Progenitor cell of endocrine pancreas (in vitro differentiated cells): ENCODE measurements around the gene TRIM15. TPM values are rescaled to one million over a fixed set of nuclear protein-coding genes. Genes with fewer than 3 reads are reported as not detected.

Experiments used
- DNase-seq: peaks from one replicate; pipeline ENCODE4 v3.0.0; 2021; ENCODE audit warnings: low spot score; ENCODE audit not compliant: unreplicated experiment
- H3K27ac Mint-ChIP-seq: 2 replicates; pipeline ENCODE4 v1.8.0; 2021; ENCODE audit warnings: mild to moderate bottlenecking, moderate library complexity, mixed read lengths
- H3K27me3 Mint-ChIP-seq: 2 replicates; pipeline ENCODE4 v1.8.0; 2021; ENCODE audit warnings: mixed read lengths
- H3K36me3 Mint-ChIP-seq: 2 replicates; pipeline ENCODE4 v1.8.0; 2022; ENCODE audit warnings: mixed read lengths; ENCODE audit not compliant: insufficient read depth
- H3K4me1 Mint-ChIP-seq: 2 replicates; pipeline ENCODE4 v1.8.0; 2021; ENCODE audit warnings: low read depth, mixed read lengths
- H3K4me3 Mint-ChIP-seq: 2 replicates; pipeline ENCODE4 v1.8.0; 2021; ENCODE audit warnings: low read depth, mild to moderate bottlenecking, moderate library complexity, mixed read lengths
- H3K9me3 Mint-ChIP-seq: 2 replicates; pipeline ENCODE4 v1.8.0; 2021; ENCODE audit warnings: low read depth, mixed read lengths
- total RNA-seq: library from RNA; stranded (reverse); gene quantifications from 2 replicates; pipeline ENCODE4 v1.2.1, GENCODE V29; 2021
- TF ChIP-seq, protein P1 (sequence below): fragments of 200-600 bp; sonication (generic); IDR thresholded peaks from one replicate; pipeline ENCODE4 v1.5.0; 2021; ENCODE audit warnings: antibody characterized with exemption, mild to moderate bottlenecking; ENCODE audit not compliant: unreplicated experiment

TRIM15 gene
- total RNA-seq, 1 donor from 2014 or later, result not detected

DNA sequence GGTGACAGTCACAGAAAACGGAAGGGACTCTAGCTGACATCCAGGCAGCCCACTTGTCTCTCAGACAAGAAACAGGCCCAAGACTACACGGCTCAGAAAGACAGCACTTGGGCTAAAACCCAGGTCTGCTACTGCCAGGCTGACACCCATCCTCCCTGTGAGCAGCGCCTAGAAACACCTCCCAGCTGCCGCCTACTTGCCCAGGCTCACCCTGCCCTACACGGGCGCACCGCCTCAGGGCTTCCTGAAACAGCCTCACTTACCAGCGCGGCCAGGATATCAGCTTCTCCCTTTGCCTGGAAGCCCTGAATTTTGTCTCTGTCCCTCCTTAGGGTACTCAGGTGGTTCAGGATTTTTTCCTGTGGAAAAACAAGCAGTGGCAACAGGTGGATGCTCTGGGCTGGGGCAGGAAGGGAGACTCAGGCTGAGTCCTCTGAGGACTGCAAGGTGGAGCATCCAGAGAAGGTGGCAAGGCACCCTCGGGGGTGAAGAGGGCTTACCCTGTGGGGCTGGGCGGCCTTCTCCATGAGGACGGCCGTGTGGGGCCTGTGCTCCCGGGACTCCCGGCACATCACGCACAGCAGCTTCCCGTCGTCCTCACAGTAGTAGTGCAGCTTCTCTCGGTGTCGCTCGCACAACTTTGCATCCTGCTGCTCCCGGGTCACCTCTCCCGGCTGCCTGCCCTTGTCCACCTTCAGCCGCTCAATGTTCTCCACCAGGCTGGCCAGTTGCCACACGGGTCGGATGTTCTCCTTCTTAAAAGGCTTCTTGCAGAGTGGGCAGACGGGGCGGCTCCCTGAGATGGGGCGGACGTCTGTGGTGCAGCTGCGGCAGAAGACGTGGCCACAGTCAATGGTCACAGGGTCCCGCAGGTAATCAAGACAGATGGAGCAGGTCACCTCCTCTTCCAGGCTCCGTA lies 35.1 kb downstream of the TRIM15 start:
- H3K4me3 Mint-ChIP-seq, result no peak overlapping the region
- peaks cover 17% of the 10 kb centered on the region for H3K36me3 Mint-ChIP-seq
- TF ChIP-seq, protein P1, sequence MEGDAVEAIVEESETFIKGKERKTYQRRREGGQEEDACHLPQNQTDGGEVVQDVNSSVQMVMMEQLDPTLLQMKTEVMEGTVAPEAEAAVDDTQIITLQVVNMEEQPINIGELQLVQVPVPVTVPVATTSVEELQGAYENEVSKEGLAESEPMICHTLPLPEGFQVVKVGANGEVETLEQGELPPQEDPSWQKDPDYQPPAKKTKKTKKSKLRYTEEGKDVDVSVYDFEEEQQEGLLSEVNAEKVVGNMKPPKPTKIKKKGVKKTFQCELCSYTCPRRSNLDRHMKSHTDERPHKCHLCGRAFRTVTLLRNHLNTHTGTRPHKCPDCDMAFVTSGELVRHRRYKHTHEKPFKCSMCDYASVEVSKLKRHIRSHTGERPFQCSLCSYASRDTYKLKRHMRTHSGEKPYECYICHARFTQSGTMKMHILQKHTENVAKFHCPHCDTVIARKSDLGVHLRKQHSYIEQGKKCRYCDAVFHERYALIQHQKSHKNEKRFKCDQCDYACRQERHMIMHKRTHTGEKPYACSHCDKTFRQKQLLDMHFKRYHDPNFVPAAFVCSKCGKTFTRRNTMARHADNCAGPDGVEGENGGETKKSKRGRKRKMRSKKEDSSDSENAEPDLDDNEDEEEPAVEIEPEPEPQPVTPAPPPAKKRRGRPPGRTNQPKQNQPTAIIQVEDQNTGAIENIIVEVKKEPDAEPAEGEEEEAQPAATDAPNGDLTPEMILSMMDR, result no peak
- no peak for DNase-seq
- peaks cover 14% of the 10 kb centered on the region for H3K4me1 Mint-ChIP-seq
- H3K27me3 Mint-ChIP-seq, result no peaks in the 10 kb centered on the region
- no peaks in the 10 kb centered on the region for H3K9me3 Mint-ChIP-seq
- H3K27ac Mint-ChIP-seq, result no peak overlapping the region

DNA sequence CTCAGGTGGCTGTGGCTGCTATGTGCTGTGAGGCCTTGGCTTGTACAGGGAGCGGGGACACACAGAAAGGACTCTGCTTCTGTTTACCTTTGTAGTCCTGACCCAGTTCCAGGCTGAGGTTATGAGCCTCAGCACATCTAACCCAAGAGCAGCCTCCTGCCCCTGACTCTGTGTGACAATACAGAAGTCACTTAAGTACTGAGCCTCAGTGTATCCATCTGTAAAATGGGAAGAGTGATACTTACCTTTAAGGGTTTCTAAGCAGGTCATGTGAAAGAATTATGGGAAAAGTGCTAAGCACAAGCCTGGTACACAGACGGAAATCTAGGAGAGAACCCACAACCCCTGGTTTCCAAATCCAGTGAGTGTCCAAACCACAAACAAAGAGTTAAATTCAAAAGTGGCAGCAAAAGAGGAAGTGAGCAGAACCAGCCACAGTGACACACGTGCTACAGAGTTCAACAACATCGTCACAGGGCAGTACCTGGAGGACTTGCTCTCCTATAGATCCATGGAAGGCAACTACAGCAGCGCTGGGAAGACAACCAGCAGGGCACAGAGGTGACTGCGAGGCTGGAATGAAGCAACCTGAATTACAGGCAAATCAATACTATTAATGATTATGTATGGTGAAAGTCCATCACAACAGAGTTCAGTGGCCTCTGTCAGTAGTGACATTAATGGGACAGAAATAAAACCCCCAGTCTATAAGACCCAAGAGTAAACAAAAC lies 37.4 kb downstream of the TRIM15 start:
- Mint-ChIP-seq H3K27ac (peak overlapping the region; percentile 76), H3K9me3 (no peaks in the 10 kb centered on the region), H3K27me3 (no peaks in the 10 kb centered on the region), H3K4me3 (no peak overlapping the region), H3K36me3 (peaks cover 17% of the 10 kb centered on the region), H3K4me1 (peaks cover 15% of the 10 kb centered on the region)
- DNase-seq, result no peak
- TF ChIP-seq, protein P1, result no peak

DNA sequence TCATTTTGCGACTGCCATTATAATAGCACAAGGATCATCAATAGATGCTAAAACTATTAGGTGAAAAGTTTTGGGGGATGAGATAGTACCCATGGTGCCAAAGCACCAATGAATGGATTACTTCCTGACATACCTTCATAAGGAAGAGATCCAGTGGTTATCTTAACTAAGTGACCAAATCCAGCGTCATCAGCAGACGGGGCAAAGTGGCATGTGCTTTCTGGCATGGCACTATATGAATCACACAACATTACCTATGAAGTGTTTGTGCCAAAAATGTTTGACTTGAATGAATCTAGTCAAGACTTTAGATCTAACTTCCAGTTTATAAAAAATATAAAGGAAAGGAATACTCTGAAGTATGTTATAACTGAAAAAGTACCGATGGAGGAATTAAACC lies 39.0 kb downstream of the TRIM15 start:
- Mint-ChIP-seq H3K4me3 (no peak overlapping the region), H3K9me3 (no peaks in the 10 kb centered on the region), H3K27me3 (no peaks in the 10 kb centered on the region), H3K27ac (no peak overlapping the region), H3K4me1 (peaks cover 20% of the 10 kb centered on the region), H3K36me3 (peaks cover 10% of the 10 kb centered on the region)
- TF ChIP-seq, protein P1, result no peak
- DNase-seq, result no peak

DNA sequence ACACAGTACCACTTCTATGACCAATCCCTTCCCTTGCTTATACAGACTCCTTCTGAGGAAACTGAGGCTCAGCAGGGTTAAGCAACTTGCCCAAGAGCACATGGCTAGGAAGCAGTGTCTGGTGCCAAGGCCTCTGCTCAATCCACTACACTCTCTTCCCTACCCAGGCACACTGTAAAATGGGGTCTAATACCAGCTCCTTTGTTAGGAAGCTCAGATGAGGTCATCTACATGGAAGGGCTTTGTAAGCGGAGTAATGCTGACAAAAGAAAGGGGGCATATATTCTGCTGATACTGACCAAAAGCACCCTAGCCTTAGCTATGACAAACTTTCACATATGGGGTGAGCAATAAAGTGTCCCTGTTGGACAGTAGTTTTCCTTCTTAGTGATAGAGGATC lies 40.8 kb downstream of the TRIM15 start:
- Mint-ChIP-seq H3K4me3 (no peak overlapping the region), H3K27ac (no peak overlapping the region), H3K4me1 (peaks cover 29% of the 10 kb centered on the region), H3K36me3 (peaks cover 5% of the 10 kb centered on the region), H3K9me3 (no peaks in the 10 kb centered on the region), H3K27me3 (no peaks in the 10 kb centered on the region)
- TF ChIP-seq, protein P1, result no peak
- DNase-seq, result no peak

DNA sequence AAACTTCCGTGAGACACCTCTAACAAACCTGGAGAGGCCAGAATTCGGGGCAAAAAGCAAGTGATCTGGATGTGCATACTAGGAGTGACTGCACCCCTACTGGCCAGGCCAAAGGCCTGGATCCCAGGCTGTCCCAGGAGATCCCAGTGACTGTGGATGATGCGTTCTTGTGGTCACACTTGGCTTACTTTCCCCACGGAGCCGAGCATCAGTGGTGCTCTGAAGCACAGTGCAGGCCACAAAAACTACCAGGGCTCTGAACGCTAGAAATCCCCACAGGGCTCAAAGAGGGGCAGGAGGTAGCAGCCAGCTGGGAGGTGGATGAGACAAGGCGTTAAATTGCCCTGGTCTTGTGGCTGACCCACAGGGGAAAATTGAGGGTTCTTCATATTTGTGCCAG lies 42.8 kb downstream of the TRIM15 start:
- DNase-seq, result no peak
- Mint-ChIP-seq H3K27me3 (no peaks in the 10 kb centered on the region), H3K9me3 (no peaks in the 10 kb centered on the region), H3K4me1 (peaks cover 35% of the 10 kb centered on the region), H3K27ac (no peak overlapping the region), H3K36me3 (peaks cover 2% of the 10 kb centered on the region), H3K4me3 (no peak overlapping the region)
- TF ChIP-seq, protein P1, result no peak
